HT-29 (cell line): ENCODE results near the gene FAM120AOS. TPM values are rescaled to one million over a fixed set of nuclear protein-coding genes. Genes with fewer than 3 reads are reported as not detected.
A peak's percentile ranks its signal among the peaks of the same experiment; 100 is the strongest.

Source experiments
- DNase-seq: peaks from one replicate; pipeline ENCODE4 v3.0.0-alpha.2; 2015; ENCODE audit warnings: low spot score
- total RNA-seq: library from RNA; depleted of rRNA; stranded (reverse); fragments of >200 nt; shearing (Covaris generic); gene quantifications from 2 replicates; pipeline ENCODE4 v1.2.3, GENCODE V29; 2014

The FAM120AOS gene
- total RNA-seq, 1 experiment from 2014 or later, result 41.3 TPM

DNA sequence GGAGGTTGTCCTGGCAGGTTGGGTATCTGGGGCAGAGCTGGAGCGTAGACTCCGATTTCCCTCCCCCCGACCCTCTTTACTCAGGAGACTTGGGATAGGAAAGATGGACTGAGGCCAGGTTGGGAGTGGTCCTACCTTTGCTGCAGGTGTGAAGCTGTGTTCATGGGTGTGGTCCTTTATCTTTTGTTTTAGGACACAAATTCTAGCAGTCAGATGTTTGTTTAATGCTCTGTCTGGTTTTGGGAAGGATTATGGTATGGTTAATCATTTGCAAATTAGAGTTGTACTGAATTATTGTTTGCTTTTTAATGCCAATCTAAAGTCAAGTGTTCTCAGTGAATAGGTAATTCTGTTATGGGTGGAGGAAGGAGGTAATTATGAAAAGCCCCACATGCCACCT is 14.1 kb upstream of the FAM120AOS start:
- DNase-seq, result peak; percentile 32

DNA sequence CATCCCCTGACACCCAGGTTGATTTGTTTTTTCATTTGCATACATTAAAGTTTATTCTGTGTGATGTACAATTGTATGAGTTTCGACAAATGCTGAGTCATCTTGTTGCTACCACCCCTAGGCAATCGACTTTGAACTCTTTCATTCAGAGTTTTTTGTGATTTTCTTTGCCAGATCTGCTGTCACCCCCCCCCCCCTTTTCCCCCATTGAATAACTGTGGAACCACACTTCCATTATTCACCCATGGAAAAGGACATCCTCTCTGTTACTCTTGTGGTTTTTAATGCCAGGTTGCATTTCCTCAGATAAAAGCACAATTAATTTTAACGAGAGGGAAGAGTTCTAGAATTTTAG is 13.7 kb upstream of the FAM120AOS start:
- peak; percentile 22 for DNase-seq

DNA sequence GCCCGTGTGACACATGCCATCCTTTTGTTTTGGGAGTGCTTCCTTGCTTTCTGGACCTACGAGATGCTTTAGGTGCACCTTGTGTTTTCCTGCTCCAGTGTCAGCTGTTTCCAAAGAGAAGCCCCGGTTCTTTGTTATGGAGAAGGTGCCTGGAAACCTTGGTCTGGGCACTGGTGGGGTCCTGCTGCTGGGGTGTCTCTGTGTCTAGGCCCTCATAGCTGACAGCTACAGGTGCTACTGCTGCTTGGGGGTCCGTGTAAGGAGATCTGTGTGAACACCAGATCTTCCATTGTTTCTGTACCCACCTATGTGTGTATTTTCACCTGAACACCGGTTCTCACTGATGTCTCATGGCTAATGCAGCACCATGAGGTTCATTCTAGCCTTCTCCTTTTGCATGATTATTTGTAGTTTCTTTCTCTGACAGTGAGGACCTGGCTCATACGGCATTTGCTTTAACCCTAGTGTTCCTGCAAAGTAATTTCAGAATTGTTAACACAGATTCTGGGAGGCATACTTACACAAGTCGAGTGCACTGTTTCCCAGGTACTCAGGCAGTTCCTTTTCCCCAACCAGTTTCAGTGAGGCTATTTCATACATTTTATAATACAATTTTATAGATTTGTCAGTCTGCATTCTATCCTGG is 13.2 kb upstream of the FAM120AOS start:
- peak; percentile 19 for DNase-seq

DNA sequence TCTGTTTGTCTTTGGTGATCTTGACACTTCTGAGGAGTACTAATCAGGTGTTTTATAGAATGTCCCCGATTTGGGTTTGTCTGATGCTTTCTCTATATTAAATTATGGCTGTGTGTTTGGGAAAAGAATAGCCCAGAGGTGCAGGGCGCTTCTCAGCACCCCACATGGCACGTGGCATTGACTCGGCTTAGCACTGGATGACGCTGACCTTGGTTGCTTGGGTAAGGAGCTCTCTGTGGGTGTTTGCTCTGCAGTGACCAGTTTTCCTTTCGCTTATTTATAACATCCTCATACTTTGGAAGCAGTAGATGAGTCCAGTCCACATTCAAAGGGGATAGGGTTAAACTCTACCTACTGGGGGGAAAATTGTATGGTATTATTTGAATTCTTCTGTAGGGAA is 12.5 kb upstream of the FAM120AOS start:
- DNase-seq, result no peak

DNA sequence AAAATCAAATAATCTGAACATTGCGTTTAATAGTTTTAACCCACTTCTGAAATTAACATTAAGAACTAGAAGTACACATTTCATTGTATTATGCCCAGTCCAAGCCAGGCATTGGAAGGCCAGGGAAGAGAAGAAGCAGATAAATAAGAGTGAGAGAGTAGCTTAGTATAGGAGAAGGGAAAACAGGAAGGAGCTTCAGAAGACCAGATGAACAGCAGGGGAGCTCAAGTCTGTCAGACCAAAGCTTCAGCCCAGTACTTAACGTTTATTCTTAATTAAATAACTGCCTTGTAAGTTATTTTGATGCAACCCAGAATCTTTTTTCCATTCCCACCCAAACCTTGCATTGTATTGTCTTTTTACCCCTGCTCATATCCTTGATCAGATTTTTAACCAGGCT is 11.5 kb upstream of the FAM120AOS start:
- DNase-seq, result no peak

DNA sequence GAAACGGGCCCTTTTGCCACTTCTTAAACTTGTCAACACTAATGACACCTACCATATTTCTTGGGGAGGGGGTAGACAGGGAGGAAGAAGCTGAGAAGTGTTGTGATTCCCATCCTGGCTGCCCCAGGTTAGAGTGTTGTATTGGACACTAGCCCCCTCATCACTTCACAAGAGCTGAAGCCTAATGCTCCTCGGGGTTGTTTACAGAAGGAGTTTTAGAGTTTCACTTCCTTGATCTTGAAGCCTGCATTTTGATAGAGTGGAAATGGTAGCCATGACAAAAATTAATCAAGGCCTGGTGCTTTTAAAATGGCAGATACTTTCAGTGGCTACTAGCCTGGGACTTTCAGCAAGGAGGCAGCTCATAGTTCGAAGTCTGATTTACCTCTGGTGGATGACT is 11.0 kb upstream of the FAM120AOS start:
- DNase-seq, result no peak

DNA sequence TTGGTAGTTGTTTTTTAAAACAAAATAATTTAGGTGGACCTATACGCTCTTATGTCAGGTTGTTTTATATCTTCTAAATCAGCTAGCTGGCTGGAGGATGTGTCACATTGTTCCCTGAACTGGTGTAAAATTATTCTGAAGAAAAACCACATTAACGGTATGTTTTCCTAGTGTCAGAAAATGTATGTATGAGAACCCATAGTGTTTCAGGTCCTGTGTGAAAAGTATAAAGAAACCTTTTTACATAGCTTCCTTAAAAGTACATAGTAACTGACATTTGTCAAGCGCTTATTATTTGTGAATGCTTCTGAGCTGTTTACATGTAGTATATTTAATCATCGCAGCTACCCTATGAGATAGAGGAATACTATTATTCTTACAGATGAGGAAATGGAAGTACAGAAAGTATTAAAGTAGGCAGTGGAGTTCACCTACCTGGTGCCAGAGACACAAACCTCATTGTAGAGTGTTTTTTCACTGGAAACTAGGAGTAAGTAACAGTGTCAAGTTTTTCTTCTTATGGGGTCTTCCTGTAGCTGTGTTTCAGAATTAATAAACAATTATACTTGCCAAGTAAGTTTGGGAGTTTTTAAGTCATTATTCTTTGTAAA is 10.4 kb upstream of the FAM120AOS start:
- DNase-seq, result no peak

DNA sequence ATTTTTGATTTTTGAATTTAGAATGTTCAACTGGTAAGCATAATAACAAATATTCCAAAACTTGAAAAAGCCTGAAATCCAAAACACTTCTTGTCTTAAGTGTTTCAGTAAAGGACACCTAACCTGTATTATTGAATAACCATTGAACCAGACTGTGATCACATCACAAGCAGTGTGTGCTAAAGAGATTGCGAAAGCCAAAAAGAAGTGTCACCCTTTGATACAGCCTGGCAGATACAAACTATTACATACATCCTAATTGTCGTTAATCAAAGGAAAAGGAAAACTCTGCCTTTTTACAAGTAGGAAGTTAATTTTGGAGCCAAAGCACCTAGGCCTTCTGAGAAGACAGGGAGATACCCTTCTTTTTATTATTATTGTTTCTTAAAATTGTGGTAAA is 8.4 kb upstream of the FAM120AOS start:
- DNase-seq, result no peak

DNA sequence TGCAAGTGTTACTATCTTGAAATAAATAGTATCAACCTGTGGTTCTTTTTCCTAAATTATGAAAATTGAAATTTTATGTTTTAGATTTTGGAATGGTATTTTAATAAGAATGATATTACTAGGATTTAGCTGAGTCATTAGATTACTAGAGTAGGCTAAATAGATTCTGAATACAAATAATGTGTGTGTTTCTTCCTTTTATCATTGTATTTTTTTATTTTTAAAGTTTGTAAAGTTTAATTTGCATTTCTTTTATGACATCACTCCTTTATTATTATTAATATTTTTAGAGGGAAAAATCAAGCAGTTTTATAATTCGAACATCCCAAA is 8.0 kb upstream of the FAM120AOS start:
- no peak for DNase-seq

DNA sequence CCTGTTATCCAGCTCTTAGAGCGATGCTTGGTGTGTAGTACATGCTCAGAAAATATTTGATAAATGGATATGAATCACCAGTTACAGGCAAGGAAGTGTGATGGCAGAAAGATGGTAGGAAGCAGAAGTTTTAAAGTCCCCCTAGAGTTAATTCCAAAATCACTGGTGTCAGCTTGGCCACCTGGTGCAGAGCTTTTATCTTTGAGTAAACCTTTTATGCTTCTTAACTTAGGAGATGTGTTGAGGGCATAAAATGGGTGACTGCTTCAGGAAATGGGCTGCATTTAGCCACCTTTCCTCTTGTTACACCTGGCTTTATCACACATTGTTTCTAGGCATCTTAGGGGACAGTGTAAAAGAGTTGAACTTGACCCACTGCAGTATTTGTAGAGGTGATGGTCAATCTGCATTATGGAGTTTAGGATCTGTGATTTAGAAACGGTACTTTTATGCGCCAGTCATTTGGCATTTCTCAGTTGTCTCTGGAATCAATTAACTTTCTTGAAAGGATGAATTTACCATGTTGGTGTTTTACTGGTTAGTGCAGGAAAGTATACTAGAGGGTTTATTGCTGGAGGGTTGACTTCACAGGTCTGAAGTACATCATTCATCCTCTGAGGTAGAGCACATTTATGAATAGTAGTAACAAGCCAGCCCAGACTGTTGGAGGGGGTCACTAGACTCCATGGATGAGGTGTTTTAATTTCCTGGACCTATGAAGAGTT is 7.5 kb upstream of the FAM120AOS start:
- no peak for DNase-seq

DNA sequence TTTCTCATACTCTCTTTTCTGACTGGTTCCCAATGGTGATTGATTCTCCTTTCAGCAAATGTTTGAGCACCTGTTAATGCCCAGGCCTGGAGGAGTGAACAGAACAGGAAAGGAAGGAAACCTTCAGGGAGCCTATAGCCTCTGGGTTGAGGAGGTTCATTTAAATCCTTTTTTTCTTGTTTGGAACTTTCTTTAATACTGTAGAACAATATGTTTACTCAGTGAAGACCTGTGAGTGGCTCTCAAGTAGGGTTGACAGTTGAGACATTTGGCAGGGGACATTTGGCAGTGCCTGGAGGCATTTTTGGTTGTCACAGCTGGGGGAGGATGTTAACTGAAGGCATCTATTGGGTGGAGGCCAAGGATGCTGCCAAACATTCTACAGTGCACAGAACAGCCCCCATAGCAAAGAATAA is 6.1 kb upstream of the FAM120AOS start:
- no peak for DNase-seq

DNA sequence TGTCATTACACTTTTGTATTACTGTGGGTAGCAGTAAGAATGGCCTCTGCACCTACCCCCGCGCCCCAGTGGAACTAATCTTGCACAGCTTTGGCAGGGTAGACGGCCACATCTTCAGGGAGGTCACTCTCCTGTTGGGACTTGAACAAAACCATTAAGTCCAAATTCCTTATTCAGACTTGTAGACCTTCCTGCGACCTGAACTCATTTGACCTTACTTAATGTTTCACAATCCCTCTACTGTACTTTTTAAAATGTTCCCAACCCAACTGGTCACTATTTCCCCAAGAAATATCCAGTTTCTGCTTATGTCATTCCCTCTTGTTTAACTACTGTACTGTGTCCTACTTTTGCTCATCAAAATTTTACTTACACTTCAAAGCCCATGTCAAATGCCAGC is 5.3 kb upstream of the FAM120AOS start:
- DNase-seq, result no peak

DNA sequence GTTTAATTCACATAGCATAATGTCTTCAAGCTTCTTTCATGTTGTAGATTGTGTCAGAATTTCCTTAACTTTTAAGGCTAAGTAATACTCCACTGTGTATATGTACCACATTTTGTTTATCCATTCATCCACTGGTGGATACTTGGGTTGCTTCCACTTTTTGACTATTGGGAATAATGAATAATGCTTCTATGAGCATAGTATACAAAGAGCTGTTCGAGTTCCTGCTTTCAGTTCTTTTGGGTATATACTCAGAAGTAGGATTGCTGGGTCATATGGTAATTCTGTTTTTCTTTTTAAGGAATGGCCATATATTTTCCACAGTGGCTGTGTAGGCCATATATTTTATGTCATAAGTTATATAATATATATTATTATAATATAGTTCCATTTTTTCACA is 3.6 kb upstream of the FAM120AOS start:
- DNase-seq, result no peak

DNA sequence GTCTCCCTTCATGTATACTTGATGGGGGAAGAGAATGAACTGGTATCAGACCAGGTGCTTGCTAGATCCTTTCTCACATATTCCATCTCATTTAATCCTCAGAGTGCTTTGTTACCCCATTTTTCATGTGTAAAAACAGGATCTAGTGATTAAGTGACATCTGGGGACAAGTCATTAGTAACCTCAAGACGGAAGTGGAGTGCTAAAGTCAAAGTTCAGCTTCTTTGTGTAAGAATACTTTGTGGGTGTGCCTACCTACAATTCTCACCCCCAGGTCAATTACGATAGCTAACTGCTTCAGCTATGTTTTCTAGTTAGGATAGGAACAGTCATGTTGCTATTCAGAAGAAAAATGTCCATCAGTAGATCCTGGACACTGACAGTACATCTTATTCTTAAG is 3.1 kb upstream of the FAM120AOS start:
- no peak for DNase-seq

DNA sequence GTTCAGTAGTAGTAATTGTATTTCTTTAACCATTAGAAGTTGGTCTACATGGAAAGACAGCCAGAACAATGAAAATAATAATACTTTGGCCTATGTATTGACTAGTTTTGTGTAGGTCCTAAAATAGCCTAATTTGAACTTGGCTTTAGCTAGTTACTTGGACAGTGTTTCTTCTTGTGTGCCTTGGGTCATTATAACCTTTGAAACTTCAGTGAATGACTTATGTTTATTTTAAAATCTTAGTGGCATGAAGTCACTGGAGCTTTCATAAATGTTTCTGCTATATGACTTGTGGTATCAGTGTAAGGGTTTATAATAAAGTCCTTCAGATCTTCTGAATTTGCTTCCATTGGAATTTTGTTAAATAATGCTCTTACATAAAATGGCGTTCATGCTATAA is 2.6 kb upstream of the FAM120AOS start:
- DNase-seq, result no peak

DNA sequence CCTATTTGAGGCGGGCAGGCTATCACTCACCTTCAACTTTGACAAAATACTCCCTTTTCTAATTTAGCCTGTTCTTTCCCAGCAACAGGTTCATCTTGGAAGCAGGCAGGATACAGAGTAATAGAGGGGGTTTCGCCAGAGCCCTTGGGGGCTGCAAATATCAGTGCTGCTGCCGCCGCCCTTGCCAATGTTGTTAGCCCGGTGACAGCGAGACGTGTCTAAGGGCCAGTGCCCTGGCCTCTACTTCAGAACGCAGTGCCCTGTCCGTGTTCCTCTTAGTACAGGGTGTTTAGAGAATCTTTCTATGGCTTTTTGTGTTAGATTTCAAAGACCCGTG is 703 bp downstream of the FAM120AOS start:
- DNase-seq, result no peak

DNA sequence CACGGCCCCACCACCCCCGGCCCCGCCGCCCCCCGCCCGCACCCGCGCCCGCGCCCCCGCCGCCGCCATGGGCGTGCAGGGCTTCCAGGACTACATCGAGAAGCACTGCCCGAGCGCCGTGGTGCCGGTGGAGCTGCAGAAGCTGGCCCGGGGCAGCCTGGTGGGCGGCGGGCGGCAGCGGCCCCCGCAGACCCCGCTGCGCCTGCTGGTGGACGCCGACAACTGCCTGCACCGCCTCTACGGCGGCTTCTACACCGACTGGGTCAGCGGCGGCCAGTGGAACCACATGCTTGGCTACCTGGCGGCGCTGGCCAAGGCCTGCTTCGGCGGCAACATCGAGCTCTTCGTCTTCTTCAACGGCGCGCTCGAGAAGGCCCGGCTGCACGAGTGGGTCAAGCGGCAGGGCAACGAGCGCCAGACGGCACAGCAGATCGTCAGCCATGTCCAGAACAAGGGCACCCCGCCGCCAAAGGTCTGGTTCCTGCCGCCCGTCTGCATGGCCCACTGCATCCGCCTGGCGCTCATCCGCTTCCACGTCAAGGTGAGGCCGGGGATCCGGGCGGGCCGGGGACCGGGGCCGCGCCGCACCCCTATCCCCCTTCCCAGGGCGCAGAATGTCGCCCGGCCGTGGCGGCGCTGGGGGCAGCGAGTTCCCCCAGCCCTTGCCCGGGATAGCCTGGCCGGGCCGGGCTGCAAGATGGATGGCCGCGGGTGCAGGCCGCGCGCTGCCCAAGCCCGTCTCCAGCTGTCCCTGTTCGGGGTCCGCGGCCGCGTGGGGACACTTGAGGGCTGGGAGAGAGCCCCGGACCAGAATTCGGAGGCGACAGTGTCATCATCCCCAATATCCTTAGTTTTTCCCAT is 1.3 kb downstream of the FAM120AOS start:
- peak; percentile 69 for DNase-seq

DNA sequence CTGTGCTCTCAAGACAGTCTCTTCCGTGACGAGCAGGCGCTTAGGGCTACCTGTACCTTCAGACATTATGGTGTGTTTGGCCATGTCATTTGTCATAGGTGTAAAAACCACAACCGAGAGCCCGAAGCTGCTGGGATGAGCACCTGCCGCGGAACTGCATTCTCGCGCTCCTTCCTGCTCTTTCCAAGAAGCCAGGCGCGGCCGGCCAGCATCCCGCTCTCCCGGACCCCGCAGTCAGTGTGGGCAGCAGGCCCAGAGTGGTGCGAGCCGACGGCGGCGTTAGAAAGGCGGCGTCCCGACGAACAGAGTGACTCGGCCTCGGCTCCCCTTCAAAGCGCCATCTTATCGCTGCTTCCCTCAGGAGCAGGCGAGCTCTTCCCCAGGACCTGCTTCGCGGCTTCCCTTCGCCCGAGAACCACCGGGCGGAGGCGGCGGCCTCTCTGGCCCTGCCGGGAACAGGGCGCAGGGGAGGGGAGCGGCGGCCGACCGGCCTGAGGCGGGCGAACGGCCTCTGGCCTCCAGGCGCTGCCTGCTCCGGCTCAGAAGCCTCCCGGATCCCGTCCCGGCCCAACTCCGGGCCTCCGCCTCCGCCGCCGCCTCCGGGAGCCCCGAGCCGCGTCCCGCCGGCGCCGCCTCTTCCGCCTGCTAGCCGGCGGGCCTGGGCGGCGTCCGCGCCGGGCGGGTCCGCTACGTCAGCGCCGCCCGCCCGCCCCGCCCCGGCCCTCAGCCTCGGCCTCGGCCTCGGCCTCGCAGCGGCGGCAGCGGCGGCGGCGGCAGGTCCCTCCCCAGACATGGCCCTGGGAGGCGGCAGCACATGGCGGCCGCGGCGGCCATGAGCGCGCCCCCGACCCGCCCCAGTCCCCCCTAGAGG is 2.2 kb downstream of the FAM120AOS start, which contains the start of gene FAM120A:
TSS of gene FAM120A (plus strand) at position 741 of the 871 bp plus-strand sequence. CDS start 231 bp downstream, outside the sequence.
- DNase-seq, result peak; percentile 82

DNA sequence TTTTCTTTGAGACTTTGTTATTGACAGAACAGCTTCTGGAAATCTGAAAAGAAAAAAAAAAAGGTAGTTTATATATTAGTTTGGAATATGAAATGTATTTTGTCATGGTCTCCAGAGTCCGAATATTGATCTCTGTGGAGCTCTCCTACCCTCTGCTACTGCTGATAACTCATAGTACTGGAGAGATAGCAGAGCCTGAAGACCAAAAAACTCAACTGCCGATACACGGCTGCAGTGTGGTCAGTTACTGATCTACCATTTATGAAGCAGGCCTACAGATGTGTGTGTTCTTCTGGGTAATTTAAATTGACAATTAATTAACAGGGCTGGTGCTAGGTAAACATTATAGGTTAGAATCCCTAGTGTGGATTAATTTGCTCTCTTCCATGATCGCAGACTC is 5.7 kb downstream of the FAM120AOS start:
- DNase-seq, result no peak

DNA sequence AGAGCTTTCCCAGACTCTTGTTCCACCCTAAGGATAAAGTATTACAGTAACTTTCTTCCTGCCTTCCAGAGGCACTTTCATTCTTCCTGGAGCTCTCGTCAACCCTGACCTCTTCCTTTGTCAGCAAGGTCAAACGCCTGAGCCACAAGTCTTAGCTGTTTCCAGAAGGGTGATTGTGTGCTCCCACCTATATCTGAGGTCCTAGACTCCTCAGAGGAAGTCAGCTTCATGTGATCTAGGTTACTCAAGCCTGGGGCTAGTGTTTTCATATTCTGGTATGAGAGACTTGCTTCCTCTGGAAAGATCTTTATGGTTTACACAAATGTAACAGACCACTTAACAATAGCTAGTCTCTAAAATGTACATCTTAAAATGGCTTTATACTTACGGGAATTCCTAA is 7.3 kb downstream of the FAM120AOS start:
- DNase-seq, result no peak

DNA sequence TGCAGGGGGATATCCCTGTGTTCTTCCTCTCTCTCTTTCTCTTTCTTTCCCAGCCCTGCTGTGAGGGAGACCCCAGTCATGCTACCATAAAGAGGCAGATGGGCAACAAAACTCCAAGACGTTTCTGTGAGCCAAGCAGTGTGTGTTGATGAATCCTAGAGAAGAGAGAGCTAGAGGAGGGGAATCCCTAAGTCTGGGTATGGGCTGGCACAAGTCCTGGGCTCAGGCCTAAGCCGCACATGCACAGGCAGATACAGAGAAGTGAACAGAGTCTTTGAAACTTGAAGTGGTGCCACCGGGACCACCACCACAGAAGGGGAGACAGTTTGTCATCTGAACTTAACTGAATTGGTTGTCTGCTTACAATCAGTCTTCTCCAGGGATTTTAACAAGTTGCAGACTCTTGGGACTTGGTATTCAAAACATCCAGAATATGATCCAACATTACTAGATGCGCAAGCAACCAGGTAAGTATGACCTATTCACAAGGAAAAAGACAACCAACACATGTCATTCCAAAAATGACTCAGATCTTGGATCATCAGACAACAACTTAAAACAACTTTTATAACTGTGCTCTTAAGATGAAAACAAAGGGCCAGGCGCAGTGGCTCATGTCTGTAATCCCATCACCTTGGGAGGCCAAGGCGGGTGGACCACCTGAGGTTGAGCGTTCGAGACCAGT is 12.3 kb downstream of the FAM120AOS start:
- no peak for DNase-seq
